ENCODE results near the gene RAB18.

DNA sequence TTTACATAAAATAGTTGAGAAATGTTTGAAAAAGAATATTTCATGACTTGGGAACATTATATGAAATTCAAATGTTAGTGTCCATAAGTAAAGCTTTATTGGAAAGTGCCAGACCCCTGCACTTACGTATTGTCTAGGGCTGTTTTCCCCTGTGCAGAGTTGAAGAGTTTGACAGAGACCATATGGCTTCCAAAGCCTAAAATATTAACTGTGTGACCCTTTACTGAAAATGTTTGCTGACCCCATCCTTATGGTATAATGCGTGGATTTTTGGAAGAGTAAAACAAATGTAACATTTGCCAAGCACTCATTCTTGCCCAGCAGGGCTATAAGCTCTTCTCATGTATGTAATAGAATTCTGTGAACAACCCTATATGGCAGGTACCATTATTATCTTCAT, 40.1 kb upstream of the RAB18 start:
- no peak for TF ChIP-seq CTCF (IDR thresholded peaks at IDR 0.05; ENCODE audit: low read length)
- no peak for TF ChIP-seq EZH2 (optimal IDR thresholded peaks at IDR 0.05; ENCODE audit: low read depth, low read length)
- no peak for TF ChIP-seq EZH2phosphoT487 (IDR thresholded peaks at IDR 0.05; ENCODE audit: low read length)

Measured in MM.1S (cell line).